Measurements from ENCODE around the gene SNAP29.
"Not testable (repeated sequence)": the region's sequence is repeated elsewhere in the genome, so short reads cannot be mapped to it uniquely, and the experiment has no call there.

SNAP29 gene

GRCh38 chr22:20834725-20835124 lies 24.1 kb upstream of the SNAP29 start:
- no peak for DNase-seq (ENCODE audit: low read depth)

GRCh38 chr22:20836987-20837823 lies 21.6 kb upstream of the SNAP29 start:
- no peak for DNase-seq (ENCODE audit: low read depth)

- not testable (repeated sequence) for DNase-seq (ENCODE audit: low read depth)
Measured at GRCh38 chr22:20839354-20839753, 19.5 kb upstream of the SNAP29 start.

GRCh38 chr22:20839837-20840645 lies 18.8 kb upstream of the SNAP29 start:
- no peak for DNase-seq (ENCODE audit: low read depth)

- no peak for DNase-seq (ENCODE audit: low read depth)
Measured at GRCh38 chr22:20840646-20841371, 18.0 kb upstream of the SNAP29 start.

- DNase-seq (ENCODE audit: low read depth): no peak
Measured at GRCh38 chr22:20843501-20843900, 15.3 kb upstream of the SNAP29 start.

- no peak for DNase-seq (ENCODE audit: low read depth)
Measured at GRCh38 chr22:20844055-20845037, 14.5 kb upstream of the SNAP29 start.

GRCh38 chr22:20847318-20847822 lies 11.4 kb upstream of the SNAP29 start:
- DNase-seq (ENCODE audit: low read depth): no peak

GRCh38 chr22:20852076-20852475 lies 6.7 kb upstream of the SNAP29 start:
- no peak for DNase-seq (ENCODE audit: low read depth)

GRCh38 chr22:20852503-20852902 lies 6.3 kb upstream of the SNAP29 start:
- DNase-seq (ENCODE audit: low read depth): no peak

- DNase-seq (ENCODE audit: low read depth): no peak
Measured at GRCh38 chr22:20853236-20853660, 5.6 kb upstream of the SNAP29 start.

GRCh38 chr22:20857247-20857643 lies 1.6 kb upstream of the SNAP29 start:
- DNase-seq (ENCODE audit: low read depth): no peak

GRCh38 chr22:20857838-20858614 lies 781 bp upstream of the SNAP29 start:
- DNase-seq (ENCODE audit: low read depth): peak; percentile 82

GRCh38 chr22:20859615-20860014 lies 808 bp downstream of the SNAP29 start:
- DNase-seq (ENCODE audit: low read depth): no peak

GRCh38 chr22:20862540-20862939 lies 3.7 kb downstream of the SNAP29 start:
- DNase-seq (ENCODE audit: low read depth): no peak

GRCh38 chr22:20863366-20863765 lies 4.6 kb downstream of the SNAP29 start:
- DNase-seq (ENCODE audit: low read depth): no peak

- DNase-seq (ENCODE audit: low read depth): no peak
Measured at GRCh38 chr22:20864186-20864908, 5.5 kb downstream of the SNAP29 start.

- no peak for DNase-seq (ENCODE audit: low read depth)
Measured at GRCh38 chr22:20865331-20865730, 6.5 kb downstream of the SNAP29 start.

GRCh38 chr22:20865875-20866445 lies 7.2 kb downstream of the SNAP29 start:
- DNase-seq (ENCODE audit: low read depth): no peak
